H1 (cell line): ENCODE measurements around the gene SBNO2. TPM values are rescaled to one million over a fixed set of nuclear protein-coding genes. Genes with fewer than 3 reads are reported as not detected.

Experiments used
- CTCF ChIA-PET: fragments of 300-600 bp; sonication (Branson Sonifier 250); formaldehyde crosslinking; loops from one replicate; lab custom pipeline; 2021; ENCODE audit not compliant: partially characterized antibody; lab: Charles Lee
- POLR2A ChIA-PET: fragments of 300-600 bp; sonication (Branson Sonifier 250); formaldehyde crosslinking; loops from one replicate; lab custom pipeline; 2021; ENCODE audit warnings: inconsistent platforms; ENCODE audit not compliant: partially characterized antibody; lab: Charles Lee
- DNase-seq, 2 experiments: peaks; one replicate each; pipeline versions ENCODE4 v3.0.0 to v3.0.0-alpha.2; 2010 to 2022; ENCODE audit warnings: low spot score in 2 of 2, low read depth in 1 of 2, mixed read lengths in 1 of 2
- FAIRE-seq: peaks from 2 replicates; lab custom pipeline; 2011; peaks lifted over from hg19 to GRCh38; lab: Jason Lieb, UNC
- H2AFZ ChIP-seq: 2 replicates; pipeline ENCODE4 v1.8.1; 2012; ENCODE audit warnings: low read length, inconsistent platforms
- H2AK5ac ChIP-seq: 2 replicates; pipeline ENCODE4 v1.6.1; 2013; ENCODE audit warnings: low read depth, low read length
- H2BK120ac ChIP-seq: replicated peaks from 2 replicates; pipeline ENCODE3; 2013; ENCODE audit warnings: low read depth, low read length, inconsistent platforms
- H2BK12ac ChIP-seq: 2 replicates; pipeline ENCODE4 v1.6.1; 2013; ENCODE audit warnings: low read depth, low read length
- H2BK15ac ChIP-seq: 2 replicates; pipeline ENCODE4 v1.6.1; 2013; ENCODE audit warnings: low read length
- H2BK20ac ChIP-seq: 2 replicates; pipeline ENCODE4 v1.6.1; 2013; ENCODE audit warnings: low read length
- H2BK5ac ChIP-seq: 2 replicates; pipeline ENCODE4 v1.6.1; 2013; ENCODE audit warnings: low read depth, low read length
- H3K14ac ChIP-seq: 2 replicates; pipeline ENCODE4 v1.6.1; 2013; ENCODE audit warnings: inconsistent platforms; ENCODE audit not compliant: insufficient read length
- H3K18ac ChIP-seq: 2 replicates; pipeline ENCODE4 v1.6.1; 2013; ENCODE audit warnings: low read length; ENCODE audit errors: extremely low read depth
- H3K23ac ChIP-seq: 2 replicates; pipeline ENCODE4 v1.6.1; 2013; ENCODE audit warnings: inconsistent platforms; ENCODE audit not compliant: insufficient read length
- H3K23me2 ChIP-seq: 2 replicates; pipeline ENCODE4 v1.6.1; 2013; ENCODE audit warnings: low read depth, low read length
- H3K27ac ChIP-seq: 2 replicates; pipeline ENCODE4 v1.6.1; 2011; ENCODE audit warnings: low read depth, low read length, inconsistent platforms
- H3K27me3 ChIP-seq, 4 experiments: replicated peaks in 1 of 4; 1 replicate in 1 of 4; 2 replicates in 3 of 4; pipeline versions ENCODE4 v1.6.1 to v1.8.1; 2011 to 2013; ENCODE audit warnings: low read length in 3 of 4, mild to moderate bottlenecking in 3 of 4, inconsistent platforms in 2 of 4, mixed read lengths in 2 of 4, moderate library complexity in 1 of 4; ENCODE audit not compliant: control insufficient read depth in 3 of 4, insufficient read depth in 3 of 4; ENCODE audit errors: extremely low read depth in 1 of 4
- H3K36me3 ChIP-seq, 4 experiments: 2 replicates each; pipeline versions ENCODE4 v1.6.1 to v1.8.1; 2011 to 2013; ENCODE audit warnings: mild to moderate bottlenecking in 4 of 4, low read length in 3 of 4, moderate library complexity in 2 of 4, control low read depth in 1 of 4, inconsistent platforms in 1 of 4; ENCODE audit not compliant: insufficient read depth in 4 of 4, control insufficient read depth in 2 of 4
- H3K4ac ChIP-seq: replicated peaks from 2 replicates; pipeline ENCODE3; 2013; ENCODE audit warnings: low read length, low read depth, mixed read lengths, inconsistent platforms; ENCODE audit not compliant: insufficient read length
- H3K4me1 ChIP-seq, 4 experiments: replicated peaks in 1 of 4; 1 replicate in 1 of 4; 2 replicates in 3 of 4; pipeline versions ENCODE4 v1.6.1 to v1.8.1; 2011 to 2013; ENCODE audit warnings: low read length in 3 of 4, inconsistent platforms in 2 of 4, mixed read lengths in 1 of 4; ENCODE audit not compliant: insufficient read depth in 4 of 4, control insufficient read depth in 3 of 4
- H3K4me2 ChIP-seq, 2 experiments: 2 replicates each; pipeline versions ENCODE4 v1.6.1 to v1.8.1; 2011 to 2013; ENCODE audit warnings: low read depth in 2 of 2, low read length in 2 of 2, control low read depth in 1 of 2, inconsistent platforms in 1 of 2, mild to moderate bottlenecking in 1 of 2; ENCODE audit not compliant: insufficient read depth in 1 of 2
- H3K4me3 ChIP-seq, 4 experiments: fragments of 200-600, 300-600 bp in 1 of 4; sonication (generic), shearing (Covaris generic), sonication (Bioruptor Twin) in 1 of 4; 2 replicates each; pipeline versions ENCODE4 v1.5.1 to v1.8.1; 2011 to 2016; ENCODE audit warnings: low read length in 4 of 4, low read depth in 3 of 4, control low read depth in 2 of 4, inconsistent platforms in 2 of 4, mild to moderate bottlenecking in 2 of 4, mixed read lengths in 1 of 4, moderate library complexity in 1 of 4; ENCODE audit not compliant: insufficient read depth in 2 of 4; ENCODE audit errors: extremely low read depth in 1 of 4
- H3K56ac ChIP-seq: replicated peaks from 2 replicates; pipeline ENCODE3; 2013; ENCODE audit warnings: low read depth, mild to moderate bottlenecking, mixed read lengths, low read length, inconsistent platforms; ENCODE audit not compliant: insufficient read length
- H3K79me1 ChIP-seq: 2 replicates; pipeline ENCODE4 v1.6.1; 2013; ENCODE audit warnings: low read depth, low read length, control low read depth
- H3K79me2 ChIP-seq, 2 experiments: 2 replicates each; pipeline versions ENCODE4 v1.6.1 to v1.8.1; 2012 to 2013; ENCODE audit warnings: low read length in 2 of 2, mild to moderate bottlenecking in 2 of 2, inconsistent platforms in 1 of 2; ENCODE audit not compliant: insufficient read depth in 2 of 2, control insufficient read depth in 1 of 2
- H3K9ac ChIP-seq, 4 experiments: replicated peaks in 1 of 4; 1 replicate in 1 of 4; 2 replicates in 3 of 4; pipeline versions ENCODE4 v1.6.1 to v1.8.1; 2011 to 2013; ENCODE audit warnings: low read depth in 3 of 4, low read length in 3 of 4, control low read depth in 2 of 4, mild to moderate bottlenecking in 2 of 4, moderate library complexity in 2 of 4, inconsistent platforms in 1 of 4; ENCODE audit errors: extremely low read depth in 1 of 4
- H3K9me3 ChIP-seq, 2 experiments: 2 replicates each; pipeline versions ENCODE4 v1.6.1 to v1.8.1; 2012 to 2013; ENCODE audit warnings: mild to moderate bottlenecking in 2 of 2, moderate library complexity in 2 of 2, control low read depth in 1 of 2, inconsistent platforms in 1 of 2, low read depth in 1 of 2, low read length in 1 of 2, mixed read lengths in 1 of 2; ENCODE audit not compliant: insufficient read depth in 2 of 2
- H4K20me1 ChIP-seq, 2 experiments: replicated peaks in 1 of 2; 2 replicates each; pipeline versions ENCODE3 to v1.8.1; 2011 to 2013; ENCODE audit warnings: inconsistent platforms in 2 of 2, low read length in 2 of 2, mild to moderate bottlenecking in 1 of 2; ENCODE audit not compliant: insufficient read depth in 2 of 2, control insufficient read depth in 1 of 2
- H4K5ac ChIP-seq: 2 replicates; pipeline ENCODE4 v1.6.1; 2013; ENCODE audit warnings: low read length, low read depth, mixed read lengths, inconsistent platforms; ENCODE audit not compliant: insufficient read length
- H4K8ac ChIP-seq: 2 replicates; pipeline ENCODE4 v1.8.0; 2013; ENCODE audit warnings: mild to moderate bottlenecking, moderate library complexity, low read length, inconsistent platforms; ENCODE audit not compliant: insufficient read depth; ENCODE audit errors: extremely low read depth
- H4K91ac ChIP-seq: replicated peaks from 2 replicates; pipeline ENCODE3; 2013; ENCODE audit warnings: low read length, mixed read lengths, inconsistent platforms; ENCODE audit not compliant: insufficient read length
- BCL11A ChIP-seq, 2 experiments: IDR thresholded peaks; one replicate each; pipeline ENCODE4 v1.6.1; 2011; ENCODE audit warnings: low read depth in 2 of 2, low read length in 2 of 2, mild to moderate bottlenecking in 2 of 2
- HDAC2 ChIP-seq, 2 experiments: fragments of 300-600 bp in 1 of 2; sonication (generic) in 1 of 2; IDR thresholded peaks; 2 replicates each; pipeline ENCODE4 v1.6.1; 2011 to 2012; ENCODE audit warnings: low read depth in 2 of 2, low read length in 2 of 2, mild to moderate bottlenecking in 2 of 2, moderate library complexity in 2 of 2, borderline replicate concordance in 1 of 2, inconsistent platforms in 1 of 2
- KDM1A ChIP-seq: fragments of 200-600, 300-600 bp; sonication (generic); IDR thresholded peaks from 2 replicates; pipeline ENCODE4 v1.7.1; 2016; ENCODE audit warnings: mild to moderate bottlenecking, low read length, borderline replicate concordance
- POLR2AphosphoS5 ChIP-seq: IDR thresholded peaks from 2 replicates; pipeline ENCODE4 v1.6.1; 2011; ENCODE audit warnings: low read depth, low read length
- SP4 ChIP-seq: IDR thresholded peaks from 2 replicates; pipeline ENCODE4 v1.6.1; 2012; ENCODE audit warnings: low read length, inconsistent platforms
- SUZ12 ChIP-seq: fragments of 200-600 bp; sonication (generic); IDR thresholded peaks from 2 replicates; pipeline ENCODE4 v1.6.1; 2012; ENCODE audit warnings: mild to moderate bottlenecking, inconsistent platforms, low read length, moderate library complexity, mixed read lengths
- WGBS, 2 experiments: shearing (Covaris generic) in 1 of 2; methylation state at CpG; one replicate each; pipeline versions ENCODE4 v1.1.6 to v1.1.7; 2013 to 2015; ENCODE audit warnings: low lambda C conversion rate in 2 of 2, mixed read lengths in 2 of 2, inconsistent platforms in 1 of 2, low coverage in 1 of 2, missing lambda C conversion rate in 1 of 2; ENCODE audit not compliant: insufficient replicate concordance in 2 of 2, insufficient coverage in 1 of 2, insufficient read length in 1 of 2; ENCODE audit errors: extremely low coverage in 1 of 2, missing lambda C conversion rate in 1 of 2; 5-methylcytosine and 5-hydroxymethylcytosine counted together
- polyA plus RNA-seq, 7 experiments: library from polyadenylated mRNA; depleted of rRNA in 3 of 7; stranded (reverse) in 5 of 7; unstranded in 2 of 7; fragments of >200 nt in 5 of 7; fragments of 200-250 nt in 2 of 7; gene quantifications; 1 replicate in 5 of 7; 2 replicates in 1 of 7; 4 replicates in 1 of 7; pipeline versions ENCODE4 v1.2.1 to v1.2.3, GENCODE V29; 2011 to 2013; ENCODE audit warnings: missing spikeins in 2 of 7, mixed read lengths in 2 of 7
- total RNA-seq: library from RNA; stranded (reverse); fragmentation: NEBNext Ultra II Directional; extraction: Animal tissue kit (Norgen Biotek cat#: 25700); gene quantifications from 2 replicates; pipeline ENCODE4 v1.2.1, GENCODE V29; 2021
- TF ChIP-seq, protein P1 (sequence below), 3 experiments: IDR thresholded peaks; 1 replicate in 2 of 3; 2 replicates in 1 of 3; pipeline versions ENCODE4 v1.5.1 to v1.6.1; 2011; ENCODE audit warnings: low read length in 3 of 3, mild to moderate bottlenecking in 3 of 3, inconsistent platforms in 2 of 3, low read depth in 1 of 3, moderate library complexity in 1 of 3; ENCODE audit not compliant: insufficient read depth in 1 of 3; ENCODE audit errors: control extremely low read depth in 1 of 3

The SBNO2 gene
- total and polyA plus RNA-seq, 2 of the 8 experiments (the other 6 are each of a cell fraction or from before 2014, with no cell fraction given): 12.2 to 31.4 TPM

DNA sequence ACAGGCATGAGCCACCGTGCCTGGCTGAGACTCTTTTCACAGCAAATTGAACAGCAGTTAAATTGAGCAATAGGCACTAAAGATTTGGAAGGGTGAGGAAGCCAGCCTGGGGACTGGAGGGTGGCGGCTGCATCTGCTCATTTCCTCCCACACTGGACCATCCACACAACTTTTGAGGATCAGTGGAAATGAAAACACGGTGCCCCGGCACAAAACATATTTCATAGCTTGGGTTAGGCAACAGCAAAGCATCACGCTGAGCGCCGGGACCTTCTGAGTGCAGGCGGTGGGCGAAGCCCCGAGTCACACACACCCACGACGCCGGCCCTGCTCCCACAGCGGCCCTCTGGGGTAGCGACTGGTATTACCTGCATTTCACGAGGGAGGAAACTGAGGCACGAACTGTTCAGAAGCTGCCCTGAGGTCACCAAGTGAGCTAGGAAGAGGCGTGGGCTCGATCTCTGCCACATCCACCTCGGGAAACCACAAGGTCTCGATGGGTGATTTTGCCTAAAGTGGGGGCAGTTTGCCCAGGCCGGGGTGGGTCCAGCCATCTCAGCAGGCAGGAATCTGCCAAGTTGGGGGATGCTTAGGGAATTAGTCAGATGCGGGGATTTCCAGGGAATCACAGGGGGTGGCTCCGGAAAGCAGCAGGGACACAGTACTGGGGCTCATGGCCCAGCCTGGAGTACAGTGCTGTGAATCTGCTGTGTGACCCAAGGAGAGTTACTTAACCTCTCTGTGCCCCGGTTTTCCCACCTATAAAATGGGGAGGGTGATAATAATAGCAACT, 3.5 kb upstream of the SBNO2 start:
- Histone ChIP-seq H2BK12ac (peak overlapping the region; percentile 27; the same call in 1 of the 2 replicates), H3K27ac (no peak overlapping the region), H4K5ac (no peak overlapping the region), H4K8ac (no peak overlapping the region), H3K4ac (no peak overlapping the region), H3K18ac (no peak overlapping the region), H3K79me1 (peaks cover 3% of the 10 kb centered on the region; the same call in 1 of the 2 replicates), H3K9me3 (no peaks in the 10 kb centered on the region), H4K91ac (peak overlapping the region; percentile 5), H3K56ac (no peak overlapping the region), H2BK5ac (no peak overlapping the region), H4K20me1 (no peaks in the 10 kb centered on the region), H2AK5ac (no peak overlapping the region), H3K23me2 (peaks cover 11% of the 10 kb centered on the region; the same call in 1 of the 2 replicates), H3K4me2 (no peak overlapping the region), H3K23ac (no peak overlapping the region), H3K27me3 (no peaks in the 10 kb centered on the region), H3K4me3 (no peak overlapping the region), H3K79me2 (peaks cover 0 to 10% of the 10 kb centered on the region in 2 experiments; a peak in 1 of 4 replicates), H3K14ac (no peak overlapping the region), H3K36me3 (no peaks in the 10 kb centered on the region), H3K9ac (no peak overlapping the region), H2BK15ac (no peak overlapping the region), H2BK20ac (no peak overlapping the region), H2BK120ac (peak overlapping the region; percentile 64), H3K4me1 (peaks cover 3 to 18% (median 10%) of the 10 kb centered on the region in 4 experiments), H2AFZ (no peak overlapping the region)
- no peak for DNase-seq
- FAIRE-seq: no peak
- CTCF ChIA-PET: interaction anchor here (0.6 to 2.9 kb wide), 8 partner anchors 22 to 65 kb away, joined by 3 to 11 read pairs (median 3); no protein-coding TSS in a partner anchor
- 88% methylated on average over 25 of the region's 25 CpGs; no CpG with 5 or more reads in 1 of the 2 experiments for WGBS, 2 experiments
- POLR2A ChIA-PET: interaction anchor here (0.8 to 1.9 kb wide), 4 partner anchors 26 to 92 kb away, joined by 3 to 6 read pairs (median 4); partner anchors contain the start of genes CIRBP and GPX4
- TF ChIP-seq KDM1A: peak; percentile 70; the same call in 1 of the 2 replicates
- TF ChIP-seq SP4: no peak
- TF ChIP-seq BCL11A (IDR thresholded peaks at IDR 0.05; ENCODE audit: low read depth in 2 of 2, low read length in 2 of 2): no peak
- no peak for TF ChIP-seq POLR2AphosphoS5
- TF ChIP-seq HDAC2 (IDR thresholded peaks at IDR 0.05; ENCODE audit: borderline replicate concordance in 1 of 2, low read depth in 2 of 2, low read length in 2 of 2): 0 out of 4 replicates have a peak, but pooled peaks of 1 of the 2 experiments have one; percentile 67
- TF ChIP-seq, protein P1, sequence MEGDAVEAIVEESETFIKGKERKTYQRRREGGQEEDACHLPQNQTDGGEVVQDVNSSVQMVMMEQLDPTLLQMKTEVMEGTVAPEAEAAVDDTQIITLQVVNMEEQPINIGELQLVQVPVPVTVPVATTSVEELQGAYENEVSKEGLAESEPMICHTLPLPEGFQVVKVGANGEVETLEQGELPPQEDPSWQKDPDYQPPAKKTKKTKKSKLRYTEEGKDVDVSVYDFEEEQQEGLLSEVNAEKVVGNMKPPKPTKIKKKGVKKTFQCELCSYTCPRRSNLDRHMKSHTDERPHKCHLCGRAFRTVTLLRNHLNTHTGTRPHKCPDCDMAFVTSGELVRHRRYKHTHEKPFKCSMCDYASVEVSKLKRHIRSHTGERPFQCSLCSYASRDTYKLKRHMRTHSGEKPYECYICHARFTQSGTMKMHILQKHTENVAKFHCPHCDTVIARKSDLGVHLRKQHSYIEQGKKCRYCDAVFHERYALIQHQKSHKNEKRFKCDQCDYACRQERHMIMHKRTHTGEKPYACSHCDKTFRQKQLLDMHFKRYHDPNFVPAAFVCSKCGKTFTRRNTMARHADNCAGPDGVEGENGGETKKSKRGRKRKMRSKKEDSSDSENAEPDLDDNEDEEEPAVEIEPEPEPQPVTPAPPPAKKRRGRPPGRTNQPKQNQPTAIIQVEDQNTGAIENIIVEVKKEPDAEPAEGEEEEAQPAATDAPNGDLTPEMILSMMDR (IDR thresholded peaks at IDR 0.05; ENCODE audit: control extremely low read depth in 1 of 3, insufficient read depth in 1 of 3, low read depth in 1 of 3, low read length in 3 of 3): peak in 2 of 3 experiments; percentile 5 to 12; a peak in 2 of 4 replicates
- no peak for TF ChIP-seq SUZ12
